ENCODE results near the gene PRSS1.

PRSS1 gene

DNA sequence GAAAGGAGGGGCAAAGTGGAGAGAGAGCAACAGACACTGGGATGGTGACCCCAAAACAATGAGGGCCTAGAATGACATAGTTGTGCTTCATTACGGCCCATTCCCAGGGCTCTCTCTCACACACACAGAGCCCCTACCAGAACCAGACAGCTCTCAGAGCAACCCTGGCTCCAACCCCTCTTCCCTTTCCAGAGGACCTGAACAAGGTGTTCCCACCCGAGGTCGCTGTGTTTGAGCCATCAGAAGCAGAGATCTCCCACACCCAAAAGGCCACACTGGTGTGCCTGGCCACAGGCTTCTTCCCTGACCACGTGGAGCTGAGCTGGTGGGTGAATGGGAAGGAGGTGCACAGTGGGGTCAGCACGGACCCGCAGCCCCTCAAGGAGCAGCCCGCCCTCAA, 42.2 kb downstream of the PRSS1 start:
- no peak for DNase-seq (ENCODE audit: low read depth)
- H3K4me3 ChIP-seq (ENCODE audit: low read length): no peak overlapping the region
- TF ChIP-seq, protein P1, sequence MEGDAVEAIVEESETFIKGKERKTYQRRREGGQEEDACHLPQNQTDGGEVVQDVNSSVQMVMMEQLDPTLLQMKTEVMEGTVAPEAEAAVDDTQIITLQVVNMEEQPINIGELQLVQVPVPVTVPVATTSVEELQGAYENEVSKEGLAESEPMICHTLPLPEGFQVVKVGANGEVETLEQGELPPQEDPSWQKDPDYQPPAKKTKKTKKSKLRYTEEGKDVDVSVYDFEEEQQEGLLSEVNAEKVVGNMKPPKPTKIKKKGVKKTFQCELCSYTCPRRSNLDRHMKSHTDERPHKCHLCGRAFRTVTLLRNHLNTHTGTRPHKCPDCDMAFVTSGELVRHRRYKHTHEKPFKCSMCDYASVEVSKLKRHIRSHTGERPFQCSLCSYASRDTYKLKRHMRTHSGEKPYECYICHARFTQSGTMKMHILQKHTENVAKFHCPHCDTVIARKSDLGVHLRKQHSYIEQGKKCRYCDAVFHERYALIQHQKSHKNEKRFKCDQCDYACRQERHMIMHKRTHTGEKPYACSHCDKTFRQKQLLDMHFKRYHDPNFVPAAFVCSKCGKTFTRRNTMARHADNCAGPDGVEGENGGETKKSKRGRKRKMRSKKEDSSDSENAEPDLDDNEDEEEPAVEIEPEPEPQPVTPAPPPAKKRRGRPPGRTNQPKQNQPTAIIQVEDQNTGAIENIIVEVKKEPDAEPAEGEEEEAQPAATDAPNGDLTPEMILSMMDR (conservative IDR thresholded peaks at IDR 0.05; ENCODE audit: low read length): no peak

DNA sequence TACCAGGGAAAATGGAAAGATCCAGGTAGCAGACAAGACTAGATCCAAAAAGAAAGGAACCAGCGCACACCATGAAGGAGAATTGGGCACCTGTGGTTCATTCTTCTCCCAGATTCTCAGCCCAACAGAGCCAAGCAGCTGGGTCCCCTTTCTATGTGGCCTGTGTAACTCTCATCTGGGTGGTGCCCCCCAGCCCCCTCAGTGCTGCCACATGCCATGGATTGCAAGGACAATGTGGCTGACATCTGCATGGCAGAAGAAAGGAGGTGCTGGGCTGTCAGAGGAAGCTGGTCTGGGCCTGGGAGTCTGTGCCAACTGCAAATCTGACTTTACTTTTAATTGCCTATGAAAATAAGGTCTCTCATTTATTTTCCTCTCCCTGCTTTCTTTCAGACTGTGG, 42.9 kb downstream of the PRSS1 start:
- TF ChIP-seq, protein P1 (conservative IDR thresholded peaks at IDR 0.05; ENCODE audit: low read length): no peak
- no peak overlapping the region for H3K4me3 ChIP-seq (ENCODE audit: low read length)

DNA sequence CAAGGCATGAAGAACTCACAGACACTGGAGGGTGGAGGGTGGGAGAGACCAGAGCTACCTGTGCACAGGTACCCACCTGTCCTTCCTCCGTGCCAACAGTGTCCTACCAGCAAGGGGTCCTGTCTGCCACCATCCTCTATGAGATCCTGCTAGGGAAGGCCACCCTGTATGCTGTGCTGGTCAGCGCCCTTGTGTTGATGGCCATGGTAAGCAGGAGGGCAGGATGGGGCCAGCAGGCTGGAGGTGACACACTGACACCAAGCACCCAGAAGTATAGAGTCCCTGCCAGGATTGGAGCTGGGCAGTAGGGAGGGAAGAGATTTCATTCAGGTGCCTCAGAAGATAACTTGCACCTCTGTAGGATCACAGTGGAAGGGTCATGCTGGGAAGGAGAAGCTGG, 43.3 kb downstream of the PRSS1 start:
- TF ChIP-seq, protein P1 (conservative IDR thresholded peaks at IDR 0.05; ENCODE audit: low read length): no peak
- no peak for DNase-seq (ENCODE audit: low read depth)
- no peak overlapping the region for H3K4me3 ChIP-seq (ENCODE audit: low read length)

More for the DNA sequence above, 42.9 kb downstream of the PRSS1 start:
- no peak for DNase-seq (ENCODE audit: low read depth)

DNA sequence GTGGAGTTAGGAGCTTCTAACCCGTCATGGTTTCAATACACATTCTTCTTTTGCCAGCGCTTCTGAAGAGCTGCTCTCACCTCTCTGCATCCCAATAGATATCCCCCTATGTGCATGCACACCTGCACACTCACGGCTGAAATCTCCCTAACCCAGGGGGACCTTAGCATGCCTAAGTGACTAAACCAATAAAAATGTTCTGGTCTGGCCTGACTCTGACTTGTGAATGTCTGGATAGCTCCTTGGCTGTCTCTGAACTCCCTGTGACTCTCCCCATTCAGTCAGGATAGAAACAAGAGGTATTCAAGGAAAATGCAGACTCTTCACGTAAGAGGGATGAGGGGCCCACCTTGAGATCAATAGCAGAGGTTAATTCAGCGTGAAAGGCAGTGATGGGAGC, 43.9 kb downstream of the PRSS1 start:
- no peak overlapping the region for H3K4me3 ChIP-seq (ENCODE audit: low read length)
- TF ChIP-seq, protein P1 (conservative IDR thresholded peaks at IDR 0.05; ENCODE audit: low read length): no peak
- DNase-seq (ENCODE audit: low read depth): no peak

DNA sequence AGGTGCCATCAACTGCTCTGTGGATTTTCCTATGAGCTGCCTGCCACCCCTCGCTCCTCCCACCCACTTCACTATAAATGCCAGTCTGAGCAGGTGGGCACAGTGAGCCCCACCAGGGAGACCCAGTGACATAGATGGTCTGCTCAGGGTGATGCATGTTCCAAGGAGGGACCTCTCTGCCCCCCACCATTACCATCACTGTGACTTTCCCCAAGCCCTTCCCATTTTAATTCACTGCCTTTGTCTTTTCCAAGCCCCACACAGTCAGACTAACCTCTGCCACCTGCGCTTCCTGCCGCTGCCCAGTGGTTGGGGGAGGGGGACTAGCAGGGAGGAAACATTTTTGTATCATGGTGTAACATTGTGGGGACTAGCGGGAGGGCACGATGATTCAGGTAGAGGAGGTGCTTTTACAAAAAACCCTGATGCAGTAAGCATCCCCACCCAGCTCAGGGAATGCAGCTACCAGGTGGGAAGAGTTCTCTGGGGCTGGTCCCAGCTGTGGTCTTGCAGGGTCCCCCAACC, 46.1 kb downstream of the PRSS1 start:
- TF ChIP-seq, protein P1 (conservative IDR thresholded peaks at IDR 0.05; ENCODE audit: low read length): no peak
- no peak for DNase-seq (ENCODE audit: low read depth)
- H3K4me3 ChIP-seq (ENCODE audit: low read length): no peak overlapping the region

DNA sequence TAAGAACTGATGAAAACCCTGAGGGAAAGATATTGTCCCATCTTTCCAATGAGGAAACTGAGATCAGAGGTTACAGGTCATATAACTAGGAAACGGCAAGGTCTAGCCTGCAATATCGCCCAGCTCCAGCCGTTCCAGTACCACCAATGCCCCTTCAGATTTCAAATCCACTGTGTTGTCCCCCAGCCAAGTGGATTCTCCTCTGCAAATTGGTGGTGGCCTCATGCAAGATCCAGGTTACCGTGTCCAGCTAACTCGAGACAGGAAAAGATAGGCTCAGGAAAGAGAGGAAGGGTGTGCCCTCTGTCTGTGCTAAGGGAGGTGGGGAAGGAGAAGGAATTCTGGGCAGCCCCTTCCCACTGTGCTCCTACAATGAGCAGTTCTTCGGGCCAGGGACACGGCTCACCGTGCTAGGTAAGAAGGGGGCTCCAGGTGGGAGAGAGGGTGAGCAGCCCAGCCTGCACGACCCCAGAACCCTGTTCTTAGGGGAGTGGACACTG, 46.8 kb downstream of the PRSS1 start:
- TF ChIP-seq, protein P1 (conservative IDR thresholded peaks at IDR 0.05; ENCODE audit: low read length): no peak
- DNase-seq (ENCODE audit: low read depth): no peak
- H3K4me3 ChIP-seq (ENCODE audit: low read length): no peak overlapping the region

DNA sequence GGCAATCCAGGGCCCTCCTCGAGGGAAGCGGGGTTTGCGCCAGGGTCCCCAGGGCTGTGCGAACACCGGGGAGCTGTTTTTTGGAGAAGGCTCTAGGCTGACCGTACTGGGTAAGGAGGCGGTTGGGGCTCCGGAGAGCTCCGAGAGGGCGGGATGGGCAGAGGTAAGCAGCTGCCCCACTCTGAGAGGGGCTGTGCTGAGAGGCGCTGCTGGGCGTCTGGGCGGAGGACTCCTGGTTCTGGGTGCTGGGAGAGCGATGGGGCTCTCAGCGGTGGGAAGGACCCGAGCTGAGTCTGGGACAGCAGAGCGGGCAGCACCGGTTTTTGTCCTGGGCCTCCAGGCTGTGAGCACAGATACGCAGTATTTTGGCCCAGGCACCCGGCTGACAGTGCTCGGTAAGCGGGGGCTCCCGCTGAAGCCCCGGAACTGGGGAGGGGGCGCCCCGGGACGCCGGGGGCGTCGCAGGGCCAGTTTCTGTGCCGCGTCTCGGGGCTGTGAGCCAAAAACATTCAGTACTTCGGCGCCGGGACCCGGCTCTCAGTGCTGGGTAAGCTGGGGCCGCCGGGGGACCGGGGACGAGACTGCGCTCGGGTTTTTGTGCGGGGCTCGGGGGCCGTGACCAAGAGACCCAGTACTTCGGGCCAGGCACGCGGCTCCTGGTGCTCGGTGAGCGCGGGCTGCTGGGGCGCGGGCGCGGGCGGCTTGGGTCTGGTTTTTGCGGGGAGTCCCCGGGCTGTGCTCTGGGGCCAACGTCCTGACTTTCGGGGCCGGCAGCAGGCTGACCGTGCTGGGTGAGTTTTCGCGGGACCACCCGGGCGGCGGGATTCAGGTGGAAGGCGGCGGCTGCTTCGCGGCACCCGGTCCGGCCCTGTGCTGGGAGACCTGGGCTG, 47.5 kb downstream of the PRSS1 start:
- no peak overlapping the region for H3K4me3 ChIP-seq (ENCODE audit: low read length)
- TF ChIP-seq, protein P1 (conservative IDR thresholded peaks at IDR 0.05; ENCODE audit: low read length): no peak

More for the DNA sequence above, 47.5 kb downstream of the PRSS1 start:
- DNase-seq (ENCODE audit: low read depth): no peak

Measured in AG10803 (cell line).